ENCODE data around the gene HEBP1.

The HEBP1 gene

DNA sequence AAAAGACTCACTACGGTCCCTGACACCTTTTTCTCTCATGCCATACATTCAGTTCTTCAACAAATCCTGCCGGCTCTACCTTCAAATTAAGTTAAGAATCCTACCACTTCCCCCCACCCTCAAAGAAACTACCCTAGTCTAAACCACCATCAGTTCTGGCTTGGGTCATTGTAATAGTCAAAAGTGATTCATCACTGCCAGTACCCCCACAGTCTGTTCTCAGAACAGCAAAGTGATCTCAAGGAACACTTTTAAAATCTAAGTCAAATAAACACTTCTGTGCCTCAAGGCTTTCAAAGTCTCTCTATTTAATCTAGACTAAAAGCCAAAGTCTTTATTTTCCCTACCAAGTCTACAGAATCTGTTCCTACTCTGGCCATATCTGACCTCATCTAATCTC is 32.1 kb upstream of the HEBP1 start:
- DNase-seq (ENCODE audit: low spot score): no peak
- POLR2A ChIA-PET (ENCODE audit: low non-redundant PET): no interaction called here
- H3K27ac ChIP-seq: no peak overlapping the region
- CTCF ChIA-PET: no interaction called here
- no peak for TF ChIP-seq CTCF (conservative IDR thresholded peaks at IDR 0.05; ENCODE audit: low read depth)

- TF ChIP-seq CTCF (conservative IDR thresholded peaks at IDR 0.05; ENCODE audit: low read depth): no peak
- ChIA-PET CTCF (interaction anchor here (1.0 kb wide), 1 partner anchor 14 kb away, joined by 4 read pairs; no protein-coding TSS in a partner anchor), POLR2A (ENCODE audit: low non-redundant PET) (no interaction called here)
- no peak overlapping the region for H3K27ac ChIP-seq
- no peak for DNase-seq (ENCODE audit: low spot score)
Observed at GRCh38 chr12:13030541-13031291, 30.7 kb upstream of the HEBP1 start.

GRCh38 chr12:13028825-13029570 is 28.9 kb upstream of the HEBP1 start:
- no peak for DNase-seq (ENCODE audit: low spot score)
- no peak overlapping the region for H3K27ac ChIP-seq
- POLR2A ChIA-PET (ENCODE audit: low non-redundant PET): no interaction called here
- no peak for TF ChIP-seq CTCF (conservative IDR thresholded peaks at IDR 0.05; ENCODE audit: low read depth)
- CTCF ChIA-PET: no interaction called here

GRCh38 chr12:13027508-13027907 is 27.4 kb upstream of the HEBP1 start:
- no peak overlapping the region for H3K27ac ChIP-seq
- ChIA-PET POLR2A (ENCODE audit: low non-redundant PET) (no interaction called here), CTCF (no interaction called here)
- no peak for TF ChIP-seq CTCF (conservative IDR thresholded peaks at IDR 0.05; ENCODE audit: low read depth)
- DNase-seq (ENCODE audit: low spot score): no peak

GRCh38 chr12:13027032-13027431 is 27.0 kb upstream of the HEBP1 start:
- no peak overlapping the region for H3K27ac ChIP-seq
- POLR2A ChIA-PET (ENCODE audit: low non-redundant PET): no interaction called here
- no peak for DNase-seq (ENCODE audit: low spot score)
- TF ChIP-seq CTCF (conservative IDR thresholded peaks at IDR 0.05; ENCODE audit: low read depth): no peak
- CTCF ChIA-PET: no interaction called here

DNA sequence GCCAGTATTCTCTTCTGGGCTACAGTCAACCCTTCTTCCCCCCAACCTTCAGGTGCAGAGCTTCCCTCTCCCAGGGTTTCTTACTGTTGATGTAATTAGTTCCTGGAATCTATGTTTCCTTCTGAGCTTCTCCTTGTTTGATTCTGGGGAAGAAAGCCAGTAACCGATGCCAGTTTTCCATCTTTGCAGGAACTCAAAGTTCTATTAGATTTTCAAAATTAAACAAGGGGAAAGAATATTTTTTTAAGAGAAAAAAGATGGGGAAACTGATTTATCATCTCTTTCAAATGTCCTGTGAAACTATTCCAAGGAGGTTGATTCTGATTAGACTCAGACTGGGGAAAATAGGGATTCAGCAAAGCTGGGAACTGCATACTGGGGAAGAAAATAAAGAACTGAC is 26.2 kb upstream of the HEBP1 start:
- TF ChIP-seq CTCF (conservative IDR thresholded peaks at IDR 0.05; ENCODE audit: low read depth): no peak
- POLR2A ChIA-PET (ENCODE audit: low non-redundant PET): no interaction called here
- CTCF ChIA-PET: no interaction called here
- H3K27ac ChIP-seq: no peak overlapping the region
- no peak for DNase-seq (ENCODE audit: low spot score)

Data from RWPE1 (cell line).